Fibroblast of mammary gland (primary cell): Measurements from ENCODE around the gene CYP2W1.
A peak's percentile ranks its signal among the peaks of the same experiment; 100 is the strongest.

ENCODE experiments used
- DNase-seq: peaks from one replicate; pipeline ENCODE4 v3.0.0-alpha.2; 2010; ENCODE audit warnings: low read depth
- H3K4me3 ChIP-seq: 2 replicates; pipeline ENCODE4 v1.5.1; 2011; ENCODE audit warnings: low read depth, mild to moderate bottlenecking, low read length, moderate library complexity; ENCODE audit not compliant: control insufficient read depth
- TF ChIP-seq, protein P1 (sequence below): conservative IDR thresholded peaks from 2 replicates; pipeline ENCODE4 v1.5.1; 2011; ENCODE audit warnings: low read depth, low read length, inconsistent platforms; ENCODE audit not compliant: control insufficient read depth, insufficient read depth

The CYP2W1 gene, protein sequence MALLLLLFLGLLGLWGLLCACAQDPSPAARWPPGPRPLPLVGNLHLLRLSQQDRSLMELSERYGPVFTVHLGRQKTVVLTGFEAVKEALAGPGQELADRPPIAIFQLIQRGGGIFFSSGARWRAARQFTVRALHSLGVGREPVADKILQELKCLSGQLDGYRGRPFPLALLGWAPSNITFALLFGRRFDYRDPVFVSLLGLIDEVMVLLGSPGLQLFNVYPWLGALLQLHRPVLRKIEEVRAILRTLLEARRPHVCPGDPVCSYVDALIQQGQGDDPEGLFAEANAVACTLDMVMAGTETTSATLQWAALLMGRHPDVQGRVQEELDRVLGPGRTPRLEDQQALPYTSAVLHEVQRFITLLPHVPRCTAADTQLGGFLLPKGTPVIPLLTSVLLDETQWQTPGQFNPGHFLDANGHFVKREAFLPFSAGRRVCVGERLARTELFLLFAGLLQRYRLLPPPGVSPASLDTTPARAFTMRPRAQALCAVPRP

DNA sequence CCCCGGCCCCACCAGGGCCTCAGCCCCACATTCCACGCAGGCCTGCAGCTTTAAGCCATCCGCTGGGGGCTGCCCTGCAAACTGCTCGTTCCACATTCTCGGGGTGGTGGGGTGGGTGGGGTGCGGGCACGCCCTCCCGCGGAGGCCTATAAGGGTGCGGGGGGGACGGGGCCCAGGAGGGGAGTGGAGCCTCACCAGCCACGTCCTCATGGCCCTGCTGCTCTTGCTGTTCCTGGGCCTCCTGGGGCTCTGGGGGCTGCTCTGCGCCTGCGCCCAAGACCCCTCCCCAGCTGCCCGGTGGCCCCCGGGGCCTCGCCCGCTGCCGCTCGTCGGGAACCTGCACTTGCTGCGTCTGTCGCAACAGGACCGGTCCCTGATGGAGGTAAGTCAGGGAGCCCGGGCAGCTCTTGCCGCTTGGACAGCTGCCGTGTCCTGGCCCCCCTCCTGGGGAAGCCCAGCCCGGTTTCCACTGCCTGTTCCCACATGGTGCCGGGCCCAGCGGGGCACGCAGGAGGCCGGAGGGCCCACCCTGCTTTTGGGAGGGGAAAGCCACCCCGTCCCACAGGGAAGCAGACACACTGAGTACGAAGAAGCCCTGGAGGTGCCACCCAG lies at the start of gene CYP2W1:
CYP2W1 (plus strand) TSS at position 178 of the 612 bp plus-strand sequence; CDS start at position 209, 31 bp downstream.
- TF ChIP-seq, protein P1, sequence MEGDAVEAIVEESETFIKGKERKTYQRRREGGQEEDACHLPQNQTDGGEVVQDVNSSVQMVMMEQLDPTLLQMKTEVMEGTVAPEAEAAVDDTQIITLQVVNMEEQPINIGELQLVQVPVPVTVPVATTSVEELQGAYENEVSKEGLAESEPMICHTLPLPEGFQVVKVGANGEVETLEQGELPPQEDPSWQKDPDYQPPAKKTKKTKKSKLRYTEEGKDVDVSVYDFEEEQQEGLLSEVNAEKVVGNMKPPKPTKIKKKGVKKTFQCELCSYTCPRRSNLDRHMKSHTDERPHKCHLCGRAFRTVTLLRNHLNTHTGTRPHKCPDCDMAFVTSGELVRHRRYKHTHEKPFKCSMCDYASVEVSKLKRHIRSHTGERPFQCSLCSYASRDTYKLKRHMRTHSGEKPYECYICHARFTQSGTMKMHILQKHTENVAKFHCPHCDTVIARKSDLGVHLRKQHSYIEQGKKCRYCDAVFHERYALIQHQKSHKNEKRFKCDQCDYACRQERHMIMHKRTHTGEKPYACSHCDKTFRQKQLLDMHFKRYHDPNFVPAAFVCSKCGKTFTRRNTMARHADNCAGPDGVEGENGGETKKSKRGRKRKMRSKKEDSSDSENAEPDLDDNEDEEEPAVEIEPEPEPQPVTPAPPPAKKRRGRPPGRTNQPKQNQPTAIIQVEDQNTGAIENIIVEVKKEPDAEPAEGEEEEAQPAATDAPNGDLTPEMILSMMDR, result no peak
- H3K4me3 ChIP-seq, result no peak within 1 kb of the TSS
- DNase-seq, result no peak

DNA sequence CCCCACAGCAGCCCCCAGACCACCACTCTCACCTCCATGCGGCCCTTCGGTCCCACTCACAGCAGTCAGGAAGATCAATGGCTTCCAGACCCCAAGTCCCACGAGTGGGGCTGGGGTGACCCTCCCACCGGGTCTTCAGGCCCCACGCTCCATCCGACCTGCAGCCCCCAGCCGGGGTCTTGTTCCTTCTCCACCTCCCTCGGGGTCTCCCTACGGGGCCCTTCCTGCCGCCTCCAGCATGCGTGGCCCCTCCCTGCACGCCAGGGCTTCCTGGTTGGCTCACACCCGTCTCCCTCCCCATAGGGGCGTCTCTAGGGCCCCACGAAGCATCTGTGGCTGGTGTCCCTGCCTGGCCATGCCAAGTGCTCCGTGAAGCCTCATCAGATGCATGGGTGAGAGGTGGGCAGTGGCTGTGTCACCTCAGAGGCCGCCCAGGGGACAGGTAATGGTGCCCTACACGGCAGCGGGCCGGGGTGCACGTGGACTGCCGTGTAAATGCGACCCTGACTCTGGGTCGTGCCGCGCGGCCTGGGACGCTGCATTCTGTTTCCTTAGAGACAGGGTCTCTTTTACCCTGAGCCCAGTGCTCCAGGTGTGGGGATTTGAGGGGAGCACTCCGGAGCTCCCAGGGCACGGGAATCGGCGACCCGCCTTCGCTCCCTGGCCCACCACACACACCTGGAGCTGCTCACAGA lies 48.4 kb upstream of the CYP2W1 start:
- no peak overlapping the region for H3K4me3 ChIP-seq
- DNase-seq, result no peak
- TF ChIP-seq, protein P1, result no peak

DNA sequence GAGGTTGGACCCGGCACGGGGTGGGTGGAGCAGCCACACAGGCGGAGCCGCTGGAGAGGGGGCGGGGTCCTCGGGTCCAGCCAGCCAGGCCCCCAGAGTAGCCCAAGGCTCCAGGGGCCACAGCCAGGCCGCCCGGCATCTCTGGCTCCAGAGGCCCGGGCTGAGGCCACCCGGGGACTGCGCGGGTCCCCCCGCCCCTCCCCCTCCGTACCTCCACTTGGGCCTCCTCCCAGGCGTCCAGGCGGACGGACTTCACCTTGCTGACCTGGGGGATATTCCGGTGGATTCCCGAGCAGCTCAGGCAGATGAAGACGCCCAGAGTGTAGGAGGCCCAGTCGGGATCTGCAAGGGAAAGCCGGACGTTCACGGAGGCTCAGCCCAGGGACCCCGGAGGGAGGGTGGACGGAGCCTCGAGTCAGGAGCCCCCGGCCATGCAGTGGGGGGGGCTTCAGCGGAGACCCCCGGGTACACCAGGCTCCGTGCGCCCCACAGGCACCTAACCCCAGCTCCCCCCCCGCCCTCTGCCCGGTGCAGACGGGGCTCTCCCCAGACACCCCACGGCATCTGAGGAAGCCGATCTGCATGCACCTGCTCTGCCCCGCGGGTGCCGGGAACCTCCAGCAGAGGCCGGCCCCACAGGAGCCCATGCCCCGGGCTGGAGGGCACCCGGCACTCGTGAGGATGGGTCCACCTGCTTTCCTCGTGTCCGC lies 47.7 kb upstream of the CYP2W1 start:
- DNase-seq, result no peak
- no peak overlapping the region for H3K4me3 ChIP-seq
- TF ChIP-seq, protein P1, result no peak

DNA sequence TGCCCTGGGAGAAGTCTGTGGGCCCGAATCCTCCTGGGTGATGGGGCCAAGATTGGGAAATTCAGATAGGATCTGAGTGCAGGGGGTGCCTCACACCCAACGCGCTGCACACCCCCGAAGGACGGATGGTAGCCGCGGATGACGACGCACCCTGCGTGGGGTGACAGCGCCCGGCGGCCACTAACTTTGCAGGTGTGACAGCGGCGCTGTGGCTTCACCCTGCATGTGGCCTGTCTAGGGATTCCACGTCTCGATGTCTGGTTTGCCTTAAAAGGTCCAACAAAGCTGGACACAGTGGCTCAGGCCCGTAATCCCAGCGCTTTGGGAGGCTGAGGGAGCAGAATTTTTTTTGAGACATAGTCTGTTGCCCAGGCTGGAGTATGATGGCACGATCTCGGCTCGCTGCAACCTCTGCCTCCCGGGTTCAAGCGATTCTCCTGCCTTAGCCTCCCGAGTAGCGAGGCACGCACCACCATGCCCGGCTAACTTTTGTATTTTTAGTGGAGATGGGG lies 47.1 kb upstream of the CYP2W1 start:
- H3K4me3 ChIP-seq, result no peak overlapping the region
- TF ChIP-seq, protein P1, result no peak
- DNase-seq, result no peak

DNA sequence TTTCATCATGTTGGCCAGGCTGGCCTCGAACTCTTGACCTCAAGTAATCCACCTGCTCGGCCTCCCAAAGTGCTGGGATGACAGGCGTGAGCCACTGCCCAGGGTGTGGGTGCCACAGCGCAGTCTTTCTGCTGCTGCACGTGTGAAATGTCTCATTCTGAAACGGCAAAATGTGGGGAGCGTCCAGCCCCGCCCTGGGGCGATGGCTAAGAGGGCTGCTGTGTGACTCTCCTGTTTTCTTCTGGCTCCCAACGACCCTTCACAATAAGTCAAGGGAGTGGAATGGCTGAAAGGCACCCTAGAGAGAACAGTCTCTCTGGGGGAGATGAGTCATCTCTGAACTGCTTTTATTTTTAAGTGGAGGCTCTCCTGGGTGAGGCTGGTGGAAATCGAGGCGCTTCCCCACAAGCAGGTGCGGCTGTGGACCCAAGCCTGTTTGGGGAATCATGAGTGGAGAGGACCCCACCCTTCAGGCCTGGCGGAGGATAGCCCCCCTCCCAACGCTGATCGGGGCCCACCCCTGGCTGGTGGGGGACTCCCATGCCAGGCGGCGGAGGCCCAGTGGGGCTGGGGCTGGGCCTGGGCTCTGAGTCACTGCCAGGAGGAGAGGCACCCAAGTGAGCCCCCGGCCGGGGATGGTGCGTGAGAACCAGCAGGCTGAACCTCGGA lies 46.5 kb upstream of the CYP2W1 start:
- no peak overlapping the region for H3K4me3 ChIP-seq
- TF ChIP-seq, protein P1, result no peak
- peak; percentile 36 for DNase-seq
